Dedifferentiated amniotic fluid mesenchymal stem cell (primary cell): ENCODE data around the gene OASL.
A peak's percentile ranks its signal among the peaks of the same experiment; 100 is the strongest.
"Not testable (repeated sequence)": the region's sequence is repeated elsewhere in the genome, so short reads cannot be mapped to it uniquely, and the experiment has no call there.

Source experiments
- DNase-seq: peaks from one replicate; pipeline ENCODE4 v3.0.0-alpha.2; 2016; ENCODE audit errors: extremely low spot score

Gene OASL

DNA sequence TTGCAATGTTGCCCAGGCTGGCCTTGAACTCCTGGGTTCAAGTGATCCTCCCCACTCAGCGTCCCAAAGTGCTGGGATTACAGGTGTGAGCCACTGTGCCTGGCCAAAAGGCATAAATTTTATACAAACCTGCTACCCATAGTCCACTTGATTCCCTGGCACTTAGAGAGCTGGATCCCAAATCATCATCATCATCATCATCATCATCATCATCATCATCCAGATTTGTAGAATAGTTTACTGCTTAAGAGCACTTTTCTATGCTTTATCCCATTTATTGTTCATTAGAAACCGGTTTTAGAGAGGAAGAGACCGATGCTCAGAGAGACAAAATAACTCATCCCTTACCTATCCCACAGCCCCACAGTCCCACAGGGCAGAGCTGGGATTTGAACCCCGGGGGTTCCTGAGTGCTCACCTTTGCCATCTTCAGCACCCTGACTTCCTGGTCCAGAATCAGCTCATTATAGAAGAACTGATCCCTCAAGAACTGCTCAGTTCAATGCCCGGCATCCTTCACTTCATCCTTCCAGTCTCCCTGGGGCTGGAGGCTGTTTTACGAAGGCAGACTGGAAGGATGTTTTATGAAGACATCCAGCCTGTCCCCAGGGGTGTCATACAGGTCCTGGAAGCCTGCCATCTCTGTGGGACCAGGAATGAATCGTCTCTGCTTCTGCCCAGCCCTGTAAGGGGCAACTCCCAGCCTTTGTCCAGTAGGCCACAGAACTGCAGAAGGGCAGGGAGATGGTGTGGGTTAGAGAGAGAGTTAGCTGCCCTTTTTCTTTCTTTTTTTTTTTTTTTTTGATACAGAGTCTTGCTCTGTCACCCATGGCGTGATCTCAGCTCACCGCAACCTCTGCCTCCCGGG is 20.2 kb upstream of the OASL start:
- DNase-seq, result no peak

DNA sequence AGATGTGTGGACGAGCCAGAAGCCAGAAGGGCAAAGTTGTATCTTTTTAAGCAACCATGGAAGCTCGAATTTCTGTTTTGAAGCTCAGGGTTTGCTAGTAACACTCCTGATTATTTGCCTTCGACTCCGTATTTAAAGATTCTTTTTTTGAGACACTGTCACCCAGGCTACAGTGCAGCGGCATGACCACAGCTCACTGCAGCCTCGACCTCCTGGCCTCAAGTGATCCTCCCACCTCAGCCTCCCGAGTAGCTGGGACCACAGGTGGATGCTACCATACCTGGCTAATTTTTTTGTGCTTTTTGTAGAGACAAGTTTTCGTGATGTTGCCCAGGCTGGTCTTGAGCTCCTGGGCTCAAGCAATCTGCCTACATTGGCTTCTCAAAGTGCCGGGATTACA is 18.7 kb upstream of the OASL start:
- DNase-seq, result no peak

DNA sequence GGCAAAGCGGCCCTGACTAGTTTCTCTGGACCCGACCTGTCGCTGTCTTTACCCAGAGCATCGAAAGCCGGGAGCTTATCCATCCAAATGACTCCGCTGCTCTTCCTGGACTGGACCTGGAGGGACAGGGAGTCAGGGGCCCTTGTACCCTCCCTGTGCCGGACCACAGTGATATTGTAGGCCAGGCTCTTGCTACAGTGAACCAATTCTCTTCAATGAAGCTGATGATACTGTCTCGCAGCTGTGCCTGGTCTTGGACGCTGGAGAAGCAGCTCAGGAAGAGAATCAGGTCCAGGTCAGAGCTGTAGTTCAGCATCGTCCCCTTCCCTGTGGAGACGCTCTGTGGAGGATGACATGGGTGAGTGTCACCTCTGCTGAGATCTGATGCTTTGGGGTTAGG is 14.7 kb upstream of the OASL start:
- no peak for DNase-seq

DNA sequence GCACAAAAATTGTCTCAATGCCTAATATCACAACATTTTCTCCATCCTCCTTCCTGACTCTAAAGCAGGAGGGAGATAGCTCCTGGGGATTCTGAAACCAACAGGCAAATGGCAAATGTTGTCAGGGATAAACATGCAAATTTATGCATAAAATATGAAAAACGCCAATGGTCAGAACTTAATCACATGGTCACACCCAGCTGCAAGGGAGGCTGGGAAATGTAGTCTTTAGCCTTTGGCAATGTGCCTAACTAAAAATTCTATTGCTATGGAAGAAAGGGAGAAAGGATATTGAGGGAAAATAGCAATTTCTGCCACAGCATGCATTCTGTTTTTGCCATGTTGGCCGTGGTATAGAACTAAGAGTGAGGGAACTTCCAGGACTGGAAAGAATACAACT is 11.7 kb upstream of the OASL start:
- DNase-seq, result no peak

DNA sequence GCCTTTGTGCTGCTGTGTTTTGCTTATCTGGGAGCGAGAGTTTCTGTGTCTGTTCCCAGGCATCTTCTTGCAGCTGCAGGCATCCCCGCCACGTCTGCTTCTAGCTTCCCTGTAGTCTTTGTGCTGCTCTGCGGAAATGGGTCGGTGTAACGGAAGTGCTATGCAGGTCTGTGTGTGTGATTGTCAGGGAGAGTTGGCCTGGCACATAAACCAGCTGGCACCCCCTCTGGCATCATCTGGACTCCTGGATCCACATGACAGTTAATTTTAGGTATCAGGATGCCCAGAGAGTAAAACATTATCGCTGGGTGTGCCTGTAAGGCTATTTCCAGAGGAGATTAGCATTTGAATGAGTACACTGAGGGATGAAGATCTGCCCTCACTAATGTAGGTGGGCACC is 9.4 kb upstream of the OASL start:
- no peak for DNase-seq

DNA sequence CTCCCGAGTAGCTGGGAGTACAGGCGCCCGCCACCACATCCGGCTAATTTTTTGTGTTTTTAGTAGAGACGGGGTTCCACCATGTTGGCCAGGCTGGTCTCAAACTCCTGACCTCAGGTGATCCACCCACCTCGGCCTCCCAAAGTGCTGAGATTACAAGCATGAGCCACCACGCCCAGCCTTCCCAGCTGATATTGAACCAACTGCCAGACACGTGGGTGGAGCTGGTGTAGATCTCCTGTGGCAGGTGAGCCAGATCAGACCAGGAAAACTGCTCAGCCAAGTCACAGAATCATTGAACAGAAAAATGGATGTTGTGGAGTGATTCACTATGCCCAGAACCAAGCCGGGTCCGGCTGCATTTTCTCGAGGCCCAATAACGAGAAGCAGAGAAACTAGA is 8.4 kb upstream of the OASL start:
- not testable (repeated sequence) for DNase-seq

DNA sequence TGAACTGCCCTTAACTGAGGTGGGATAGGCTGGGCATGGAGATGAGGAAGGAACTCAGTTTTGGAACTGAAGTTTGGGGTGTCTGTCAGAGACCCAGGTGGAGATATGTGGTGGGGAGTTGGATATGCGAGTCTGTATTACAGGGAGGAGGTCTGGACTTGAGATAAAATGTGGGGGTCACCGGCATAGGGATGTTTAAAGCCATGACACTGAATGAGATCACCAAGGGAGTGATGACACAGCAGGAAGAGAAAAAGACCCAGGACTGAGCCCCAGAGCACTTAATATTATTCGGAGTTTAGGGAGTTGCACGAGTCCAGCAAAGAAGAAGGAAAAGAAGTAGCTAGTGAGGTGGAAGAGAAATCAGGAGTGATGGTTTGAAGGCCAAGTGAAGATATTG is 4.0 kb upstream of the OASL start:
- DNase-seq, result no peak

DNA sequence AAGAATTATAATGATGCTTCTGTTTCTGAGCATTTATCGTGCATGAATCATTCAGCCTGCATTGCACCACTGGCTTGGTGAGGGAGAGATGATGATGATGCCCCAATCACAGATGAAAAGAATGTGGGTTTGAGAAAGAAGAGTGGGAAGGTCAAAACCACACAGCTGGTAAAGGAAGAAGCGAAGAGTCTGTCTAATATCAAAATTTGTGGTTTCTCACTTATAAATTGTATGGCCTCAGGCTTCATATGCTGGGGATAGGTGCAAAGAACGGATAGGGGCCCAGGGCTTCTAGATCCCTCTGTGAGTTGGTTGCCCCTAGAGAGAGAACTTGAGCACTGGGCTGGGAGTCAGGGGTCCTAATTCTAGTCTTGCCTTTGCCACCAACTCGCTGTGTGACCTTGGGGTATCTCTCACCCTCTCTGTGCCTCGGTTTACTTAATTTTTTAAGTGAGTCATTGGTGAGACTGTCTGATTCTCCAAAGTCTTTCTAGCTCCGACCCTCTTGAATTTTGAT is 2.2 kb downstream of the OASL start:
- peak; percentile 20 for DNase-seq

DNA sequence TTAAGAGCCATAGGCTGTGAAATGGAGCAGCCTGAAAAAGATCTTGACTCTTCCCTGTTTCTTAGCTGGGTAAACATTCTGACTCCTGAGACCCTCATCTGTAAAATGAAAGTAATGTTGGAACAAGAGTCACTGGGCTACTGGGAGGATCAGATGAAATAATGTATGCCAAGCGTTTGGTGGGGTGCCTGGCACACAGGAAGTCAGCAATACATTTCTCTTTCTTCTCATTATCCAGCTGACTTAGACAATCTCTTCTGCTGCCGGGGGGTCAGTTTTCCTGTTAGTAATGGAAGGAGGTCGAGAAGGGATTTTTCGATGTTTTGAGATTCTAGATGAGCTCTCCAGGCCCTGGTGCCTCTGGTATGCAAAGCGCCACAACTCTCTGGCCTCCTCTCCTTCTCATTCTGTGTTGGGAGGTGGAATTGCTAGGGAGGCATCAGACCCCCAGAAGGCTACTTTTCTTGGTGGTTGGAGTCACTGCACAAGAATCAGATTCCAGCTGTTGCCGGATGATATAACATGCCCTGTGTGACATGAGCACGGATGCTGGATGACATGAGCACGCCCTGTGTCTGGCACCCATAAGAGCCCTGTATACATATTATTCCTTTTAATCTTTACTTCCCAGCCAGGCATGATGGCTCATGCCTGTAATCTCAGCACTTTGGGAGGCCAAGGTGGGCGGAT is 4.3 kb downstream of the OASL start:
- no peak for DNase-seq

DNA sequence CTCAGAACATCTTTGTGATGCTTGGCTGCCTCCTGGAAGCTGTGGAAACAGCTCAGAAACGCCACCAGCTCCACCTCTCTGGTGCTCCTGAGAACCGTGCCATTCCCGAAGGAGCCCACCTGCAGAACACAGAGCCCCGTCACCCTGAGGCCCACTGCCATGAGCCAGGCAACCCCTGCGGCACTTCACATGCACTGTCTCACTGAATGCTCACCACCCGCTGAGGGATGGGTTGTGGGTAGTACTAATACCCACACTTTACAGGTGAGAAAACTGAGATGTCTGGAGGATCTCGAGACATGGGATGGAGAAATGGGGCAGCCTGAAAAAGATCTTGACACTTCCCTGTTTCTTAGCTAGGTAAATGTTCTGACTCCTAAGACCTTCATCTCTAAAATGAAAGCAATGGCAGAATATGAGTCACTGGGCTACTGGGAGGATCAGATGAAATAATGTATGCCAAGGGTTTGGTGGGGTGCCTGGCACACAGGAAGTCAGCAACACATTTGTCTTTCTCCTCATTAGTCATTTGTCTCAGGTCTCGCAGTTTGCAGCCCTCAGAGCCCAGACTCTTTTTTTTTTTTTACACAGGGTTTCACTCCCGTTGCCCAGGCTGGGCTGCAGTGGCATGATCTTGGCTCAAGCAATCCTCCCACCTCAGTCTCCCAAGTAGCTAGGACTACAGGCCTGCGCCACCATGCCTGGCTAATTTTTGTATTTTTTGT is 5.3 kb downstream of the OASL start:
- peak; percentile 21 for DNase-seq

DNA sequence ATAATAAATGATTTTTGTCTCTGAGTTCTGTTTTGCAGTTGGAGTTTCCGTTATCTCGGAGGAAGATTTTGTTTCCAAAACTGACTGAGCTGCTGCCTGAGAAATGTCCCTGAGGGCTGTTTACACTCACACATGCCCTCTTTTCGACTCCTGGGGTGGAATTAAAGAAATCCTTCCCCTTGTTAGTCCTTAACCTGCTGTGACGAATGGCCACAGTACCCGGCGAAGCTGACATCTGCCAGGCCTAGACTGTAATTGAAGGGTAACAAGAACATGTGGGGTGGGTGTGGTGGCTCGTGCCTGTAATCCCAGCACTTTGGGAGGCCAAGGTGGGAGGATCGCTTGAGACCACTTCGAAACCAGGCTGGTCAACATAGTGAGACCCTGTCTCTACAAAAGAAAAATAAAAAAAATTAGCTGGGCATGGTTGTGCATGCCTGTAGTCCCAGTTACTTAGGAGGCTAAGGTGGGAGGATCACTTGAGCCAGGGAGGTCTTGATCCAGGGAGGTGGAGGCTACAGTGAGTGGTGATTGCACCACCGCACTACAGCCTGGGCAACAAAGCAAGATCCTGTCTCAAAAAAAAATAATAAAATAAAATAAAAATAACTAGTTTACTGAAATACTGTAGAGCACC is 8.4 kb downstream of the OASL start:
- no peak for DNase-seq

DNA sequence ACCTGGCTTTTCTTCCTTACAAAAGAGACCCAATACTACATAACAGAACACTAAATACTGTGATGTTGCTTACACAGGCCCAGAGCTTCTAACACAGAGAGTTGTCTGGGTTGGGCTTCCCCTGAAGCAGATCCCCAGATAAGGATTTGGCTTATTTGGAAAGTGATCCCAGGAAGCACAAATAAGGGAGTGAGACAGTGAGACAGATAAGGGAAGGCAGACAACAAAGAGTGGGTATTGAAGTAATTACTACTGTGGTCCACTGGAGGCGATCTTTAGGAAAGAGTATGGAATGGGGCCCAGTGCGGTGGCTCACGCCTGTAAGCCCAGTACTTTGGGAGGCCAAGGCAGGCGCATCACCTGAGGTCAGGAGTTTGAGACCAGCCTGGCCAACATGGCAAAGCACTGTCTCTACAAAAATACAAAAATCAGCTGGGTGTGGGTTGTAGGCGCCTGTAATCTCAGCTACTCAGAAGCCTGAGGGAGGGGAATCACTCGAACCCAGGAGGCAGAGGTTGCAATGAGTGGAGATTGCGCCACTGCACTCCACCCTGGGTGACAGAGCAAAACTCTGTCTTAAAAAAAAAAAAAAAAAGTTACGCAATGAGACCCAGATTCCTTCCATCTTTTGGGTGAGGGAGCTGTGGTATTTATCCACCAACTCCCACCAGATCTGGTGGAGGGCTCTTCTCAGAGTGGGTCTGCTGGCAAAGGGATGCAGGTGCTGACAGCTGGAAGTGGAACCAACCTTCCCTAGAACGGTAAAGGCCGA is 12.6 kb downstream of the OASL start:
- DNase-seq, result no peak

DNA sequence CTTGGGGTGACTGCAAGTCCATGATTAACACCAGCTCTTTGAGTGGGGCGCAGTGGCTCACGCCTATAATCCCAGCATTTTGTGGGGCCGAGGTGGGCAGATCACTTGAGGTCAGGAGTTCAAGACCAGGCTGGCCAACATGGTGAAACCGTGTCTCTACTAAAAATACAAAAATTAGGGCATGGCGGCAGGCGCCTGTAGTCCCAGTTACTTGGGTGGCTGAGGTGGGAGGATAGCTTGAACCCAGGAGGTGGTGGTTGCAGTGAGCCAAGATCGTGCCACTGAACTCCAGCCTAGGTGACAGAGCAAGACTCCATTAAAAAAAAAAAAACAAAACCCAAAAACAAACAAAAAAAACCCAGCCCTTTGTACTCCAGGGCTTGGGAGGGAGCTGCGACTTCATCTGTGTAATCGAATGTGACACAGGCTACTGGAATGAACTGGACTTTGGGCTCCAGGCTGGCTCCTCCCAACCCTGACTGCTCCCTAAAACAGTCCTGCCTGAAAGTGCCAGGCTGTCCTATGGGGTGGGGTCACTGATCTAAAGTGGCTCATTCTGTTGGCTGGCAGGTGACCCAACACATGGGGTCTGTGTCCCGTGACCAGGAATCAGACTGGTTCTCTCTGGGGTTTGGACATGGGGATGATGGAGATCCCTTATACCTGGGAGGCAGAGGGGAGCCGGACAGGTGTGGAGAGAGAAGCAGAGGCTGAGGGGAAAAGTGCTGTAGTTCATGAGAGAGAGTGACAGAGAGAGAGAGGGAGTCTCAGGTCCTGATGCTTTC is 13.4 kb downstream of the OASL start:
- DNase-seq, result no peak

DNA sequence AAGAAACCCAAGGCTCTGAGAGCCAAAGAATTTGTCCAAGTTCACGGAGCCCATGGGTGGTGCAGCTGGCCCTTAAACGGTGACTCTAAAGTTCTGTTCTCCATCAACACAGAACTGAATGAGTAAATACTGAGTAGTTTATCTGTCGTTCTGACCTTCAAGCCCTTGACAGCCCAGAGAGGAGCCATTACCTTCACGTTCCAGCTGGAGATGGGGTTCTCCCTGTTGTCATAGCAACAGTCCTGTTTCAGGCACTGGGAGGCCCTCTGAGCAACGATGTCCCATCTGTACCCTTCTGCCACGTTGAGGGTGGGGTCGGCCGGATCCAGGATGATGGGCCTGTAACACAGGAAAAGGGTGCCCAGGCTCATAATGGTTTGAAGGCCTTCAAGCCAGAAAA is 15.2 kb downstream of the OASL start:
- DNase-seq, result no peak

DNA sequence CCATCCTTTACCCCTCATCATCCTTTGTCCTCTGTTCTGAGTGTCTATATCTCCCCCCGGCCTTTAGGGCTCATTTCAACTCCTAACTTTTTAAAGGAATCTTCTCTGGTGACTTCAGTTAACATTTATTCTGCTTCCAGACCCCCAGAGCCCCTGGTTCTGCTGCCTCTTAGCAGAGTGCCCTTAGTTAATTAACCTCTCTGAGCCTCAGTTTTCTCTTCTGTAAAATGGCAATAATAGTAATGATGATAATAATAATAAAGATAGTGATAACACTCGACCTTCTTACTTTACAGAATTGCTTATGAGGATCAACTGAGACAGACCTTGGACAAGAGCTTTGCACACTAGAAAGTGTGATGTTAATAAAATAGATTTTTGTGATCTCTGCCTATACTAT is 16.3 kb downstream of the OASL start:
- no peak for DNase-seq

DNA sequence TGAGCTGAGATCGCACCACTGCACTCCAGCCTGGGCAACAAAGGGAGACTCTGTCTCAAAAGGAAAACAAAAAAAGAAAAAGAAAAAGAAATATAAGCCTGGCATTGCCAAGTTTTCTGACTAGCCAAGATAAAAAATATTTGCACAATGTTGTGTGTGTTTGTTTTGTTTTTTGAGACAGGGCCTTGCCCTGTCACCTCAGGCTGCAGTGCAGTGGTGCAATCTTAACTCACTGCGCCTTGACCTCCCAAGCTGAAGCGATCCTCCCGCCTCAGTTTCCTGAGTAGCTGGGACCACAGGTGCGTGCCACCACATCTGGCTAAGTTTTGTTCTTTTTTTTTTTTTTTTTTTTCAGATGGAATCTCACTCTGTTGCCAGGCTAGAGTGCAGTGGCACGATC is 17.3 kb downstream of the OASL start:
- no peak for DNase-seq

DNA sequence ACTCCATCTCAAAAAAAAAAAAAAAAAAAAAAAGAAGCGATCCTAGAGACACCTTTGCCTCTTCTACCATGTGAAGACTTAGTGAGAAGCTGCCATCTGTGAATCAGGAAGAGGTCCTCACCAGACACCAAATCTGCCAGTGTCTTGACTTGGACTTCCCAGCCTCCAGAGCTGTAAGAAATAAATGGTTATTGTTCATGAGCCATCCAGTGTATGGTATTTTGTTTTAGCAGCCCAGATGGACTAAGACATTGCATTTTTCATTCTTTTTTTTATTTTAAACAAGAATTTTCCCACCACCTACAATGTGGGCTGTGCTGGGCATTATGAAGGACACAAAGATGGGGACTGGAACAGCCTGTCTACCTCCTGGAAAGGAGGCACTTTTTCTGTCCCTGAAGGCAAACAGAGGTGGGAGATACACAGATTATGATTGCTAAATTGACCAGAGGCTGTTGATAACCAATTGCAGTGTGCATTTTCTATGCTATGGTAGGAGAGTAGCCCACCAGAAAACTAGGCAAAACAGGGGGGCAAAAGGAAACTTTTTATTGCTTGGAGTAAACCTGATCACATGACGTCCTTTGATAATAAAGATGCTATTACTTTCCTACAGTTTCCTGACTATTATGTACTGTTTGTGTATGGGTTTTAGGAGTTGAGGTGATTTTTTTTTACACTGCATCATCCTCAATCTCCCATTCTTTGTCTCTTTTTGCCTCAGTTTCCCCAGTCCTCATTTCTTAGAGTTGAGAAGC is 20.0 kb downstream of the OASL start:
- no peak for DNase-seq

DNA sequence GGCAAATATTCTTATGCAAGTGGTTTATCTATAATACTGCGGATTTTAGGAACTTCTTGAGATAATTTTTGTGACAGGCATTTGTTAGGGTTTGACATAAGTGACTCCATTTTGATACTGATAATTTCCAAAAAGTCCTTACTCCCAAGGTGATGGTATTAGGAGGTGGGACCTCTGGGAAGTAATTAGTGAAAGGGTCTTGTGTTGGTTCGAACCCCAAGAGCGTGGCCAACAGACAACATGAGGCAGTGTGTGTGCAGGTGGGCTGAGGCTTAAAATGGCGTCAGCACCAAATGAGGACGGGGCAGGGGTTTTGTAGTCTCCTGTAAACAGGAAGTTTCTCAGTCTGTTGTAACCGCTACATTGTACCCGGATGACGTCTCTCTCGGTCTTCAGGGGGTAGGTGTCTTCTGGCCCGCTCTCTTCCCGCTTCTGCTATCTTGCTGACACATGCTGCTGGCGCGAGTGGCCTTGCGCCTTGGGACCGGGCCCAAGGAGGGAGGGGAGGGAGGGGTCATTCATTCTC is 21.0 kb downstream of the OASL start:
- DNase-seq, result no peak
